ENCODE results near the gene PCDH15.

The PCDH15 gene

DNA sequence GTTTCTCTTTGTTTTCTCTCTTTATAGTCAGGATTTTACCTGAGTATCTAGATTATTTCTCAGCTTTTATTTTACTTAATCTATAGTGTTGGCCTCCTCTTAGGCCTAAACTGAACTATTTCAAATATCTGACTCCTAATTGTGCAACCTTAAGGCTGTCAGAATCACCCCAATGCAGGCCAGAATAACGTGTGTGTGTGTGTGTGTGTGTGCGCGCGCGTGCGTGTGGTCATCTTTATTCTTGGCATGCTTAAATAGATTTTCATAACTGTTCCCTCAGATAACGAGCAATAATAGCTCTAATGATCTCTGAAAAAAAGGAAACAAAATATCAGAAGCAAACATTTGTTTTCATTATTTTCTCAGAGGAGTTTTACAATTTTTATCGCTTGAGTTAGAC lies 92.4 kb downstream of the PCDH15 start:
- no peak for DNase-seq (ENCODE audit: low read depth in 2 of 3, low spot score in 1 of 3)

- no peak for DNase-seq (ENCODE audit: low read depth in 2 of 3, low spot score in 1 of 3)
Measured at GRCh38 chr10:54708021-54708420, 93.0 kb downstream of the PCDH15 start.

GRCh38 chr10:54702583-54703485 lies 98.2 kb downstream of the PCDH15 start:
- DNase-seq (ENCODE audit: low read depth in 2 of 3, low spot score in 1 of 3) = no peak

DNA sequence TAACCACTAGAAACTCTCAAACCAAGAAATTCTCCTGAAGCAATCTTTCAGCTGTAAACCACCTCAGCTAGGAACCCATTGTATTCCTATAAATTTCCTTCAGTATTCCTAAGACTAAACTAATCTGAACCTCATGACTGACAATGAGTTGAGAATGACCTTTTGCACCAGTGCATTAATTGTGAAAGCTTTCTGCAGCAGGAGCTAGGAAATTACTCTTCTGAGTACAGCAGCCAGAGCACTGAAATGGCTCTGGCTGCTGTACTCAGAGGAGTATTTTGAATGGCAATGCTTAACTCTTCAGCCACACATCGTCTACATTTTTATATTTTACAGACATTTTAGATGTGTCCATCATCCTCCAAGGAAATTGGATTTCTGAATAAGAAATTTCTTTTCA lies 109.7 kb downstream of the PCDH15 start:
- DNase-seq (ENCODE audit: low read depth in 2 of 3, low spot score in 1 of 3) = no peak

- no peak for DNase-seq (ENCODE audit: low read depth in 2 of 3, low spot score in 1 of 3)
Measured at GRCh38 chr10:54682554-54682953, 118.5 kb downstream of the PCDH15 start.

DNA sequence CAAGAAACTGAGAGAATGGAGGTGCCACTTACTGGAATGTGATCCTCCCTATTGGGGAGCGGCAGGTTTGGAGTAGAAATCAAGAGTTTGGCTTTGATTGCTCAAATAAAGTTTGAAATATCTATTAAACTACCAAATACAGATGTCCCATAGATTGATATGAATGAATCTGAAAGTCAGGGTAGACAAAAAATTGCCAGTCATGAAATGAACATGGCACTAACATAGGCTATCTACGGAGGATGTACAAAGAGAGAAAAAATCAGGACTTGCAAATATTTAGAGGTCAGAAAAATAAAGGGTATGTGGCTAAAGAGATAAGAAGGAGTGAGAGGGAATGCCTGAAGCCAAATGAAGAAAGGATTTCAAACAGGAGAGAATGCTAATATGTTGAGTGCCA lies 119.9 kb downstream of the PCDH15 start:
- no peak for DNase-seq (ENCODE audit: low read depth in 2 of 3, low spot score in 1 of 3)

DNA sequence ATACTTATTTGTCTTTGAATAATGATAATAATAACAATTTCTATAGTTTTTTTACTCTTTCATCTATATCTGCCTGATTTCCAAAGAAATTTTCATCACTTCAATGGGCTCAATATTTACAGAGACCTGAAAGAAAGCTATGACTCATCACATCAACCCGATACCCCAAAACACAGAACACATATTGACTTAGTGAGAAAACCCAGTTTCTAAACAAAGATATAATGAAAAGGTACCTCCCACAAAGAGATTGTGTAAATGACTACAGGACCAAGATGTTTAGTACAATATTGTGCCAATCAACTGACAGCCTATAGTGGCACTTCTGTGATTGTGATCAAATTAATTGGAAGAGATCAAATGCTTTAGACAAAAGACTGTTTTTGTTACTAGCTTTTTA lies 133.9 kb downstream of the PCDH15 start:
- no peak for DNase-seq (ENCODE audit: low read depth in 2 of 3, low spot score in 1 of 3)

DNA sequence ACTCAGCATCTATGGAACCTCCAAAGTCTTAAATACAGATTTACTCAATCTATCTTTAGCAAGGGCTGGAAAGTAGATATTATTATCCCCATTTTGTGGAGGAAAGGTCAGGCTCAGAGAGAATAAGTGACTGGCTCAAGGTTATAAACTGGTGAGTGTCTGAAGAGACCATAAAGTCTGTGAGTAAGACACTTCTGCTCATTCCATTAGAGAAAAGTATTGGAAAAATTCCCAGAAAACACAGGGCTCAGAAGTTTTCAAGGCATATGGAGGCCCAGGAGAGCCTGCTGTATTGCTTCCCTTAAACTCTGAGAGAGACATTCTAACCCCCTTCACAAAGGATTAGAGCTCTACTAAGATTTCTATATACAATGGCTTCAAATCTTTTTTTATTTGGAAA lies 134.8 kb downstream of the PCDH15 start:
- DNase-seq (ENCODE audit: low read depth in 2 of 3, low spot score in 1 of 3) = no peak

- DNase-seq (ENCODE audit: low read depth in 2 of 3, low spot score in 1 of 3) = no peak
Measured at GRCh38 chr10:54665095-54665494, 135.9 kb downstream of the PCDH15 start.

DNA sequence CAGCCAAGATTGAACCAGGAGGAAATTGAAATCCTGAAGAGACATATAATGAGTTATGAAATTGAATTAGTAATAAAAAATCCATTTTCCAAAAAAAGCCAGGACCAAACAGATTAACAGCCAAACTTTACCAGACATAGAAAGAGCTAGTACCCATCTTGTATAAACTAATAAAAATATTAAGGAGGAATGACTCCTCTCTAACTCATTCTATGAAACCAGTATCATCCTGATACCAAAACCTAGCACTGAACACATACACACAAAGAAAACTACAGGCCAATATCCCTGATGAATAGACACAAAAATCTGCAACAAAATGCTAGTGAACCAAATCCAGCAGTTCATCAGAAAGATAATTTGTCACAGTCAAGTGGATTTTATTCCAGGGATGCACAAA lies 140.6 kb downstream of the PCDH15 start:
- no peak for DNase-seq (ENCODE audit: low read depth in 2 of 3, low spot score in 1 of 3)

DNA sequence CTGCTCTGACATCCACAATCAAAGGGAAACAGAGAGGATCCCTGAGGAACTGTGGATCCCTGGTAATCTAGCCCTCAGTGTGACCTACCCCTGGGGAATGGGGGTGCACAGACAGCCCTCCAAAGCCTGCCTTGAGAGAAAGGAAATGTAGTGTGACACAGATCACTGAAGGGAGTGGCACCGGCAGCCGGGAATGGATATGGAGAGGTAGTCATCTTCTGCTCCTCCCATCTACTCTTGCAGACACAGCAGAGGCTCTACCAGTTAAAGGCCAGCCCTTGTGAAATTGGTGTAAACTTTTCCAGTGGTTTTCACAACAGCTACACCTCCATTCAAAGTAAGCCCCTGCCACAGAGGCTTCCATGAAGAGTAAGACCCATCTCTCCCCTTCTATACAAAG lies 144.4 kb downstream of the PCDH15 start:
- no peak for DNase-seq (ENCODE audit: low read depth in 2 of 3, low spot score in 1 of 3)

GRCh38 chr10:54653518-54653917 lies 147.5 kb downstream of the PCDH15 start:
- no peak for DNase-seq (ENCODE audit: low read depth in 2 of 3, low spot score in 1 of 3)

GRCh38 chr10:54650547-54650946 lies 150.5 kb downstream of the PCDH15 start:
- no peak for DNase-seq (ENCODE audit: low read depth in 2 of 3, low spot score in 1 of 3)

DNA sequence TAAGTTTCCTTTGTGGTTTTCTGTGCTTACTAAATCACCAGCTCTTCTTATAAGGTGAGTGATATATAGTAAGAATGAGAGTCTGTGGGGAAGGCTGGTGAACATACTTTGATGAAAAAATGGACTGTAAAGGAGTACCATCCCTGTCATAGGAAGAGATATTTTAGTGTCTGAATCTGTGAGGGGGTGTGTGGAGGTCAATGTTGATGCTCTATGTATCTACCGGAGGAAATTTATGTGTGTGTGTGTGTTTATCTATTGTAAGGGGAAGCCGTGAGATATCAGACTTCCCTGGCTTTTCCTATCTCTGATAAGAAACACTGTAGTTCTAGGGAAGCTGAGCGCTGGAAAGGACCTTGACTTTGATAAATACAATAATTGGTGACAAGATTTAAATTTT lies 179.0 kb downstream of the PCDH15 start:
- DNase-seq (ENCODE audit: low read depth in 2 of 3, low spot score in 1 of 3) = no peak

- DNase-seq (ENCODE audit: low read depth in 2 of 3, low spot score in 1 of 3) = no peak
Measured at GRCh38 chr10:54620352-54620751, 180.7 kb downstream of the PCDH15 start.

DNA sequence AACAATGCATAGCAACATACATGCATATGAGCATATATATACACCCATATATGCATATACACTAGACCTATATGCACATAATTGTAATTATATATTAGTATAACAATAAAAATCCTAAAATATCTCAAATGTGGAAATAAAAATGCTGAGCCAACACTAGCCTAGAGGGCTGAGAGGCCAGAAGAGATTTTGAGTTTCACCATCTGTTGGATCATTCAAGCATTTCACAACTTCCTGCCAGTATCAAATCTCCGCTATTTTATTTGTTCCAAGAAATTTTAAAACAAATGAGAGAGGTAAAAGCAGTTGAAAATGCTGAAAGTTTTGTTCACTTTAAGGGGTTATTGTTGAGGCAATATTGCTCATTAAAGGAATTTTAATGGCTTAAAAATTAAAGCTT lies 187.0 kb downstream of the PCDH15 start:
- no peak for DNase-seq (ENCODE audit: low read depth in 2 of 3, low spot score in 1 of 3)

DNA sequence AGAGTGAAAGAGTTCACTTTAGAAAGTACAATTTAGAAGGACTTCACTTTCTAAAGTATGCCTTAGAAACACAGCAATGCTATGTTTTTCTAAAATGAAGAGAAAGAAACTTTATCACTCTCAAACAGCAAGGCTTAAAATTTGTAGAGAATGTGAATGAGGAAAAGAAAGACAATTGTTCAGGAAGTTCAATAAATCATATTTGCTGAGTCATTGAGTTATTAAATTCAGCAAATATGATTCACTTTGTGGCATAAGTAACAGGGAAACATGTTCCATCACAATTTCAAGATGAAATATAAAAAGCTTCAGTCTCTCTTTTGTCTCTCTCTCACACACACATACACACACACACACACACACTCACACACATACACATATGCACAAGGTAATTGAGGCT lies 187.9 kb downstream of the PCDH15 start:
- DNase-seq (ENCODE audit: low read depth in 2 of 3, low spot score in 1 of 3) = no peak

- DNase-seq (ENCODE audit: low read depth in 2 of 3, low spot score in 1 of 3) = no peak
Measured at GRCh38 chr10:54609423-54609822, 191.6 kb downstream of the PCDH15 start.

DNA sequence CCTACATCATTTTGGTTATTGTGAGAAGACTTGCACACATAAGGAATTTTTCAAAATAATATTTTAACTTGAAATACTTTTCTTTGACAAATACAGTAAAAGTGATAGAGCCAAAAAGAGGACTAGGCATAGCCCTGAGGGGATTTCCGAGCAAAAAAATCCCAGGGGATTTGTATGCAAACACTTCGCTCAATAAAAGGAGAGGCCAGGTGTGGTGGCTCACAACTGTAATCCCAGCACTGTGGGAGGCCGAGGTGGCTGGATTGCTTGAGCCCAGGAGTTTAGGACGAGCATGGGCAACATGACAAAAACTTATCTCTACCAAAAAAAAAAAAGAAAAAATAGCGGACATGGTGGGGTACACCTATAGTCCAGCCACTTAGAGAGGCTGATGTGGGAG lies 193.0 kb downstream of the PCDH15 start:
- DNase-seq (ENCODE audit: low read depth in 2 of 3, low spot score in 1 of 3) = no peak

- DNase-seq (ENCODE audit: low read depth in 2 of 3, low spot score in 1 of 3) = no peak
Measured at GRCh38 chr10:54594289-54594688, 206.7 kb downstream of the PCDH15 start.

DNA sequence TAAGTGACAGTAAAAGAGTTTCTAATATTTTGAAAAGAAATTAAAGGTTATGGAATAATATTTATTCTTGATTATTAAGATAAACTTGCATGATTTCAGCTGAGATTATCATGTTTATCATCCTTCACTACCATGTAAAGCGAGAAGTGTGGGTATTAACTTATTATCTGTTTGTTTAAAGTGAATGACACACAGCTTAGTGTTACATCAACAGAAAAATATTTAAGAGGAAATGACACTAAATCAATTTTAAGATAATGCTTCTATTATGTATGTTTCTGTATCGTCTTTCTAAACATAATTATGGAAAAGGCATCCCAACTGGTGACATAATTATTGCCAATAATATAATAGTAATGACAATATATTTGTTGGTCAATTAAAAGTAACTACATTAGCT lies 213.1 kb downstream of the PCDH15 start:
- DNase-seq (ENCODE audit: low read depth in 2 of 3, low spot score in 1 of 3) = no peak

GRCh38 chr10:54585572-54585971 lies 215.5 kb downstream of the PCDH15 start:
- no peak for DNase-seq (ENCODE audit: low read depth in 2 of 3, low spot score in 1 of 3)

GRCh38 chr10:54577682-54578081 lies 223.3 kb downstream of the PCDH15 start:
- no peak for DNase-seq (ENCODE audit: low read depth in 2 of 3, low spot score in 1 of 3)
